GM18511 (cell line): ENCODE results near the gene CDKN2B-AS1.
A peak's percentile ranks its signal among the peaks of the same experiment; 100 is the strongest.
"Not testable (repeated sequence)": the region's sequence is repeated elsewhere in the genome, so short reads cannot be mapped to it uniquely, and the experiment has no call there.

Experiments used
- ATAC-seq: cut with Tn5 transposase; IDR thresholded peaks from one replicate; pipeline ENCODE4 v1.9.1; 2021; ENCODE audit warnings: mild to moderate bottlenecking, moderate library complexity; ENCODE audit not compliant: unreplicated experiment

Gene CDKN2B-AS1

GRCh38 chr9:21994556-21995005 is at the start of gene CDKN2B-AS1:
Gene CDKN2B-AS1, plus strand, starts transcription at chr9:21994791.
- peak; percentile 58 for ATAC-seq

GRCh38 chr9:21945606-21946005 is 49.0 kb upstream of the CDKN2B-AS1 start:
- ATAC-seq: no peak

- ATAC-seq: no peak
These were observed 35.8 kb upstream of the CDKN2B-AS1 start for GRCh38 chr9:21958833-21959232.

GRCh38 chr9:21959268-21959667 is 35.3 kb upstream of the CDKN2B-AS1 start:
- not testable (repeated sequence) for ATAC-seq

GRCh38 chr9:21961569-21961968 is 33.0 kb upstream of the CDKN2B-AS1 start:
- no peak for ATAC-seq

GRCh38 chr9:21964925-21965385 is 29.6 kb upstream of the CDKN2B-AS1 start:
- ATAC-seq: peak; percentile 61

- ATAC-seq: peak; percentile 89
These were observed 29.1 kb upstream of the CDKN2B-AS1 start for GRCh38 chr9:21965401-21965951.

- no peak for ATAC-seq
These were observed 28.3 kb upstream of the CDKN2B-AS1 start for GRCh38 chr9:21966140-21966851.

- ATAC-seq: no peak
These were observed 27.4 kb upstream of the CDKN2B-AS1 start for GRCh38 chr9:21967169-21967568.

- ATAC-seq: no peak
These were observed 26.9 kb upstream of the CDKN2B-AS1 start for GRCh38 chr9:21967702-21968101.

- ATAC-seq: no peak
These were observed 26.1 kb upstream of the CDKN2B-AS1 start for GRCh38 chr9:21968331-21969010.

- ATAC-seq: no peak
These were observed 25.3 kb upstream of the CDKN2B-AS1 start for GRCh38 chr9:21969011-21969940.

GRCh38 chr9:21969951-21970799 is 24.4 kb upstream of the CDKN2B-AS1 start:
- ATAC-seq: no peak

- ATAC-seq: no peak
These were observed 23.6 kb upstream of the CDKN2B-AS1 start for GRCh38 chr9:21970800-21971640.

- ATAC-seq: no peak
These were observed 22.2 kb upstream of the CDKN2B-AS1 start for GRCh38 chr9:21972361-21972760.

GRCh38 chr9:21974343-21974721 is 20.3 kb upstream of the CDKN2B-AS1 start:
- no peak for ATAC-seq

GRCh38 chr9:21974722-21975409 is 19.7 kb upstream of the CDKN2B-AS1 start:
- peak; percentile 73 for ATAC-seq

GRCh38 chr9:21976334-21976875 is 18.2 kb upstream of the CDKN2B-AS1 start:
- no peak for ATAC-seq
